Measurements from ENCODE around the gene FAM200C. TPM values are rescaled to one million over a fixed set of nuclear protein-coding genes. Genes with fewer than 3 reads are reported as not detected.

The FAM200C gene
- total and polyA plus RNA-seq, 2 of the 13 experiments (the other 11 are each of a cell fraction or from before 2014, with no cell fraction given): 3.2 to 4.7 TPM

- peak; percentile 25; the same call in 1 of the 2 replicates for TF ChIP-seq CREB1 (IDR thresholded peaks at IDR 0.05)
- TF ChIP-seq CREB1 (CRISPR knock-in tag; IDR thresholded peaks at IDR 0.05): peak; percentile 68
- no peak for TF ChIP-seq ZNF597 (CRISPR knock-in tag; IDR thresholded peaks at IDR 0.05)
- no peak for TF ChIP-seq ZNF83 (CRISPR knock-in tag; IDR thresholded peaks at IDR 0.05; ENCODE audit: borderline replicate concordance)
- TF ChIP-seq EED (CRISPR knock-in tag; IDR thresholded peaks at IDR 0.05): peak; percentile 90
- no peak for TF ChIP-seq HOXA9 (CRISPR knock-in tag; IDR thresholded peaks at IDR 0.05; ENCODE audit: borderline replicate concordance)
- peak; percentile 88 for TF ChIP-seq SPEN (CRISPR knock-in tag; IDR thresholded peaks at IDR 0.05; ENCODE audit: low read depth)
- TF ChIP-seq CBX2 (IDR thresholded peaks at IDR 0.05; ENCODE audit: low read depth, low read length): no peak
- no peak for TF ChIP-seq CBX2 (CRISPR knock-in tag; IDR thresholded peaks at IDR 0.05; ENCODE audit: low read depth)
- TF ChIP-seq ZBTB49 (CRISPR knock-in tag; IDR thresholded peaks at IDR 0.05; ENCODE audit: borderline replicate concordance): no peak
- TF ChIP-seq KMT2A (CRISPR knock-in tag; IDR thresholded peaks at IDR 0.05): peak; percentile 60; the same call in 1 of the 2 replicates
- TF ChIP-seq MBNL3 (CRISPR knock-in tag; conservative IDR thresholded peaks at IDR 0.05): no peak
- no peak for TF ChIP-seq ZNF790 (CRISPR knock-in tag; IDR thresholded peaks at IDR 0.05; ENCODE audit: borderline replicate concordance)
- peak; percentile 81; the same call in 1 of the 2 replicates for TF ChIP-seq KDM5A (IDR thresholded peaks at IDR 0.05; ENCODE audit: borderline replicate concordance, low read length)
- no peak for TF ChIP-seq ELK4 (CRISPR knock-in tag; IDR thresholded peaks at IDR 0.05; ENCODE audit: borderline replicate concordance)
- no peak for TF ChIP-seq ZNF20 (CRISPR knock-in tag; IDR thresholded peaks at IDR 0.05)
- TF ChIP-seq GZF1 (CRISPR knock-in tag; IDR thresholded peaks at IDR 0.05): no peak
- TF ChIP-seq GTF3A (CRISPR knock-in tag; conservative IDR thresholded peaks at IDR 0.05): no peak
- TF ChIP-seq ZNF570 (CRISPR knock-in tag; IDR thresholded peaks at IDR 0.05; ENCODE audit: borderline replicate concordance): no peak
- peak; percentile 96 for TF ChIP-seq FOXK1 (CRISPR knock-in tag; IDR thresholded peaks at IDR 0.05; ENCODE audit: borderline replicate concordance, low read depth)
- TF ChIP-seq POGK (CRISPR knock-in tag; conservative IDR thresholded peaks at IDR 0.05): peak; percentile 59; the same call in 1 of the 2 replicates
Observed at GRCh38 chr5:160418561-160419457, 19.0 kb upstream of the FAM200C start, which contains the start of gene SLU7 (continued).

All from HepG2 (cell line).